ENCODE measurements around the gene ADAM19. TPM values are rescaled to one million over a fixed set of nuclear protein-coding genes. Genes with fewer than 3 reads are reported as not detected.

ADAM19 gene
- total and polyA plus RNA-seq, 2 of the 4 experiments (the other 2 are of a cell fraction): 35.5 to 49.2 TPM

GRCh38 chr5:157532022-157532421 is 43.6 kb downstream of the ADAM19 start:
- H3K79me1 ChIP-seq (ENCODE audit: low read depth in 1 of 2, low read length in 2 of 2): peaks cover 41 to 88% of the 10 kb centered on the region in 2 experiments
- no peak overlapping the region for H4K8ac ChIP-seq (ENCODE audit: low read depth in 2 of 2, low read length in 2 of 2)
- H3K27me3 ChIP-seq (ENCODE audit: control insufficient read depth, insufficient read depth, low read length): no peaks in the 10 kb centered on the region
- H2BK15ac ChIP-seq (ENCODE audit: low read depth, low read length): no peak overlapping the region
- ATAC-seq (ENCODE audit: low read depth) (no peak), DNase-seq (no peak)
- H3K4me3 ChIP-seq (ENCODE audit: insufficient read depth, low read depth, low read length): no peak overlapping the region
- H2BK20ac ChIP-seq (ENCODE audit: low read depth, low read length): no peak overlapping the region
- no peak overlapping the region for H3K4ac ChIP-seq (ENCODE audit: low read depth, low read length)
- CTCF ChIA-PET: no interaction called here
- no peak overlapping the region for H3K27ac ChIP-seq (ENCODE audit: insufficient read depth, low read length)
- no peak overlapping the region for H3K18ac ChIP-seq (ENCODE audit: low read depth, low read length)
- H2AFZ ChIP-seq (replicated peaks; ENCODE audit: low read length, poor library complexity): no peak overlapping the region
- peaks cover 15% of the 10 kb centered on the region for H3K4me1 ChIP-seq (ENCODE audit: control insufficient read depth, insufficient read depth, low read length)
- dilution Hi-C loops (cut with HindIII; ENCODE audit: low sequenced_read_pairs, unreplicated experiment) (no loop called here), in situ Hi-C loops (cut with MboI; ENCODE audit: low sequenced_read_pairs) (no loop called here), intact Hi-C loops (cut with micrococcal nuclease) (no loop called here)
- peaks cover 39% of the 10 kb centered on the region for H3K9me1 ChIP-seq (ENCODE audit: insufficient read depth, low read length)
- H2BK120ac ChIP-seq (ENCODE audit: low read depth, low read length): no peak overlapping the region
- no peak overlapping the region for H3K56ac ChIP-seq (ENCODE audit: extremely low read depth, insufficient read depth, low read length)
- no peak overlapping the region for H2BK5ac ChIP-seq (ENCODE audit: low read depth, low read length, poor library complexity, severe bottlenecking)
- no TSS peak for BruUV-seq (replicated peaks)
- peaks cover 23% of the 10 kb centered on the region for H3K36me3 ChIP-seq (ENCODE audit: control insufficient read depth, insufficient read depth, low read length)
- no peak overlapping the region for H2AK5ac ChIP-seq (ENCODE audit: low read depth, low read length)
- no peak overlapping the region for H4K91ac ChIP-seq (ENCODE audit: insufficient read depth, low read depth, low read length)
- no peak overlapping the region for H3K9ac ChIP-seq (ENCODE audit: low read depth, low read length)
- H3K4me2 ChIP-seq (ENCODE audit: low read depth, low read length): no peak overlapping the region
- no peak overlapping the region for H4K5ac ChIP-seq (ENCODE audit: low read depth, low read length)
- no peak for TF ChIP-seq CEBPB (IDR thresholded peaks at IDR 0.05; ENCODE audit: low read depth, low read length)
- TF ChIP-seq NFE2L2 (IDR thresholded peaks at IDR 0.05; ENCODE audit: low read depth, low read length): no peak
- no peak for TF ChIP-seq POLR2A (IDR thresholded peaks at IDR 0.05; ENCODE audit: low read depth, low read length)
- TF ChIP-seq MAFK (IDR thresholded peaks at IDR 0.05; ENCODE audit: low read depth, low read length): no peak
- TF ChIP-seq RCOR1 (IDR thresholded peaks at IDR 0.05; ENCODE audit: insufficient replicate concordance, low read length): no peak
- no peaks in the 10 kb centered on the region for H3K9me3 ChIP-seq (ENCODE audit: control insufficient read depth, insufficient read depth, low read length)
- POLR2A ChIA-PET (ENCODE audit: unreplicated experiment): no interaction called here
- no peak overlapping the region for H3K23ac ChIP-seq (ENCODE audit: low read depth, low read length)
- H3K14ac ChIP-seq (replicated peaks; ENCODE audit: low read depth, low read length): no peak overlapping the region
- WGBS, 2 experiments (ENCODE audit: extremely low coverage in 2 of 2, insufficient read length in 1 of 2): 93% methylated on average over 2 of the region's 5 CpGs; no CpG with 5 or more reads in 1 of the 2 experiments
- no peak overlapping the region for H2AK9ac ChIP-seq (replicated peaks; ENCODE audit: low read depth, low read length, poor library complexity)
- peaks cover 15% of the 10 kb centered on the region for H4K20me1 ChIP-seq (ENCODE audit: insufficient read depth, low read length)
